HEK293 (cell line): ENCODE measurements around the gene TBC1D20.

Experiments
- CTCF ChIA-PET: fragments of 350-600 bp; formaldehyde crosslinking; extraction: SDS; loops from one replicate; lab custom pipeline; 2021; ENCODE audit warnings: antibody characterized with exemption; lab: Yijun Ruan, JAX
- POLR2A ChIA-PET: fragments of 300-600 bp; formaldehyde crosslinking; extraction: SDS; loops from one replicate; lab custom pipeline; 2020; ENCODE audit warnings: antibody characterized with exemption, inconsistent platforms; lab: Yijun Ruan, JAX
- H3K27ac ChIP-seq: fragments of 200-500 bp; sonication (Bioruptor generic); 2 replicates; pipeline ENCODE4 v1.5.1; 2014; ENCODE audit warnings: low read depth, low read length, control low read depth, inconsistent platforms; ENCODE audit errors: extremely low read depth
- H3K36me3 ChIP-seq, 2 experiments: fragments of 200-500 bp in 1 of 2; sonication (Bioruptor generic) in 1 of 2; 1 replicate in 1 of 2; 2 replicates in 1 of 2; pipeline ENCODE4 v1.5.1; 2014 to 2017; ENCODE audit warnings: inconsistent platforms in 2 of 2, low read length in 2 of 2; ENCODE audit not compliant: control insufficient read depth in 2 of 2, insufficient read depth in 1 of 2
- H3K4me1 ChIP-seq: fragments of 200-500 bp; sonication (Bioruptor generic); 2 replicates; pipeline ENCODE4 v1.5.1; 2014; ENCODE audit warnings: mild to moderate bottlenecking, low read length, inconsistent platforms; ENCODE audit not compliant: control insufficient read depth, insufficient read depth
- H3K4me3 ChIP-seq: 2 replicates; pipeline ENCODE4 v1.5.1; 2011; ENCODE audit warnings: low read depth, mild to moderate bottlenecking, control low read depth, low read length, moderate library complexity
- H3K9me3 ChIP-seq: fragments of 200-500 bp; sonication (Bioruptor generic); 2 replicates; pipeline ENCODE4 v1.5.1; 2014; ENCODE audit warnings: low read depth, low read length, inconsistent platforms; ENCODE audit not compliant: control insufficient read depth, insufficient read depth
- HOXA7 ChIP-seq: sonication (generic); formaldehyde crosslinking; IDR thresholded peaks from 2 replicates; pipeline ENCODE4 v1.8.1; 2022; ENCODE audit warnings: missing genetic modification reagents, borderline replicate concordance
- KLF9 ChIP-seq: fragments of 450-650 bp; formaldehyde crosslinking; IDR thresholded peaks from 2 replicates; pipeline ENCODE4 v1.5.1; 2016; ENCODE audit warnings: missing biosample characterization, missing genetic modification characterization, low read depth
- PRDM10 ChIP-seq: fragments of 450-650 bp; formaldehyde crosslinking; IDR thresholded peaks from 2 replicates; pipeline ENCODE4 v1.5.1; 2016; ENCODE audit warnings: missing biosample characterization, missing genetic modification characterization
- PRDM2 ChIP-seq: fragments of 450-650 bp; formaldehyde crosslinking; IDR thresholded peaks from 2 replicates; pipeline ENCODE4 v1.5.1; 2016; ENCODE audit warnings: missing biosample characterization, missing genetic modification characterization, borderline replicate concordance
- YY2 ChIP-seq: fragments of 450-650 bp; formaldehyde crosslinking; IDR thresholded peaks from 2 replicates; pipeline ENCODE4 v1.5.1; 2016; ENCODE audit warnings: missing biosample characterization, missing genetic modification characterization
- ZBTB17 ChIP-seq: fragments of 450-650 bp; formaldehyde crosslinking; IDR thresholded peaks from 2 replicates; pipeline ENCODE4 v1.5.1; 2016; ENCODE audit warnings: missing biosample characterization, missing genetic modification characterization
- ZBTB48 ChIP-seq: fragments of 450-650 bp; formaldehyde crosslinking; IDR thresholded peaks from 2 replicates; pipeline ENCODE4 v1.5.1; 2016; ENCODE audit warnings: missing biosample characterization, missing genetic modification characterization
- ZFHX2 ChIP-seq: fragments of 450-650 bp; formaldehyde crosslinking; conservative IDR thresholded peaks from 2 replicates; pipeline ENCODE4 v1.5.1; 2016; ENCODE audit warnings: missing biosample characterization, missing genetic modification characterization
- ZNF184 ChIP-seq: fragments of 450-650 bp; IDR thresholded peaks from 2 replicates; pipeline ENCODE4 v1.5.1; 2018; ENCODE audit warnings: missing biosample characterization, mild to moderate bottlenecking, missing genetic modification characterization
- ZNF214 ChIP-seq: fragments of 450-650 bp; formaldehyde crosslinking; IDR thresholded peaks from 2 replicates; pipeline ENCODE4 v1.5.1; 2017; ENCODE audit warnings: missing biosample characterization, mild to moderate bottlenecking, missing genetic modification characterization, borderline replicate concordance
- ZNF394 ChIP-seq: fragments of 450-650 bp; formaldehyde crosslinking; IDR thresholded peaks from 2 replicates; pipeline ENCODE4 v1.5.1; 2016; ENCODE audit warnings: missing biosample characterization, missing genetic modification characterization, mild to moderate bottlenecking, moderate library complexity, borderline replicate concordance
- ZNF549 ChIP-seq: fragments of 450-650 bp; IDR thresholded peaks from 2 replicates; pipeline ENCODE4 v1.5.1; 2018; ENCODE audit warnings: missing biosample characterization, missing genetic modification characterization, mild to moderate bottlenecking, inconsistent platforms, moderate library complexity
- ZNF558 ChIP-seq: fragments of 450-650 bp; formaldehyde crosslinking; IDR thresholded peaks from 2 replicates; pipeline ENCODE4 v1.5.1; 2016; ENCODE audit warnings: missing biosample characterization, missing genetic modification characterization
- ZNF623 ChIP-seq: fragments of 450-650 bp; formaldehyde crosslinking; IDR thresholded peaks from 2 replicates; pipeline ENCODE4 v1.5.1; 2016; ENCODE audit warnings: missing biosample characterization, missing genetic modification characterization
- ZNF692 ChIP-seq: fragments of 450-650 bp; formaldehyde crosslinking; IDR thresholded peaks from 2 replicates; pipeline ENCODE4 v1.5.1; 2016; ENCODE audit warnings: missing biosample characterization, missing genetic modification characterization
- ZNF747 ChIP-seq: fragments of 450-650 bp; formaldehyde crosslinking; IDR thresholded peaks from 2 replicates; pipeline ENCODE4 v1.5.1; 2016; ENCODE audit warnings: missing biosample characterization, missing genetic modification characterization
- TF ChIP-seq, protein P1 (sequence below): fragments of 450-650 bp; IDR thresholded peaks from 2 replicates; pipeline ENCODE4 v1.5.1; 2018; ENCODE audit warnings: missing biosample characterization, mild to moderate bottlenecking, missing genetic modification characterization
- TF ChIP-seq, protein P2 (sequence below): fragments of 450-650 bp; formaldehyde crosslinking; conservative IDR thresholded peaks from 2 replicates; pipeline ENCODE4 v1.5.1; 2016; ENCODE audit warnings: low read depth, missing biosample characterization, missing genetic modification characterization

The TBC1D20 gene

DNA sequence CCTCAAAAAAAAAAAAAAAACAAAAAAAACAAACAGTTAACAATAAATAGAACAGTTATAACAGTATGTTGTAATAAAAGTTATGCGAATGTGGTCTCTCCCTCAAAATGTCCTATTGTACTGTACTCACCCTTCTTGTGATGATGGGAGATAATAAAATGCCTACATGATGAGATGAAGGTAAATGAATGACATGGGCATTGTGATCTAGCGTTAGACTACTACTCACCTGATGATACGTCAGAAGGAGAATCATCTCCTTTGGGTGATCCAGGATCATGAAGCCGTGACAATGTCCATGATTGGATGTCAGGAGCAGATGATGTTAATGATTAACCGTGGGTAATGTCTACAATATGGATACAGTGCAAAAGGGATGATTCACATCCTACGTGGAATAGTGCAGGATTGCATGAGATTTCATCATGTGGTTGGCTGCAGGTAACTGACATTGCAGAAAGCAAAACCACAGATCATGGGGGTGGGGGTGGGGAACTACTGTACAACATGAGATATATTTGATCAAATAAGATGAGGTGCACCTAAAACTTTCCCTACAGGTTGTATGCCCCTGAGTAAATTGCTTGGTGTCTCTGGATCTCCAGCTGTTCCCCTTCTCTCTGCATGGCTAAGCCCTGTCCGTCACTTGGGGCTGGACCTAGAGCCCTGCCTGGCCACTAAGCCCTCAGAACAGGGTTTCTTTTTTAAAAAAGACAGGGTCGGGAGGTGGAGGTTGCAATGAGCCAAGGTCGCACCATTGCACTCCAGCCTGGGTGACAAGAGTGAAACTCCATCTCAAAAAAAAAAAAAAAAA is 60.4 kb downstream of the TBC1D20 start:
- H3K27ac ChIP-seq, result no peak overlapping the region
- POLR2A ChIA-PET, result interaction anchor here (0.6 to 0.7 kb wide), 2 partner anchors 16 to 24 kb away, joined by 3 read pairs; no protein-coding TSS in a partner anchor
- peaks cover 0 to 10% of the 10 kb centered on the region in 2 experiments; a peak in 1 of 3 replicates for H3K36me3 ChIP-seq
- no peaks in the 10 kb centered on the region for H3K9me3 ChIP-seq
- CTCF ChIA-PET, result interaction anchor here (0.7 to 1.7 kb wide), 4 partner anchors 47 to 265 kb away, joined by 3 to 5 read pairs (median 4); no protein-coding TSS in a partner anchor
- no peaks in the 10 kb centered on the region; the same call in none of the 2 replicates for H3K4me1 ChIP-seq
- H3K4me3 ChIP-seq, result no peak overlapping the region
- TF ChIP-seq, protein P1, sequence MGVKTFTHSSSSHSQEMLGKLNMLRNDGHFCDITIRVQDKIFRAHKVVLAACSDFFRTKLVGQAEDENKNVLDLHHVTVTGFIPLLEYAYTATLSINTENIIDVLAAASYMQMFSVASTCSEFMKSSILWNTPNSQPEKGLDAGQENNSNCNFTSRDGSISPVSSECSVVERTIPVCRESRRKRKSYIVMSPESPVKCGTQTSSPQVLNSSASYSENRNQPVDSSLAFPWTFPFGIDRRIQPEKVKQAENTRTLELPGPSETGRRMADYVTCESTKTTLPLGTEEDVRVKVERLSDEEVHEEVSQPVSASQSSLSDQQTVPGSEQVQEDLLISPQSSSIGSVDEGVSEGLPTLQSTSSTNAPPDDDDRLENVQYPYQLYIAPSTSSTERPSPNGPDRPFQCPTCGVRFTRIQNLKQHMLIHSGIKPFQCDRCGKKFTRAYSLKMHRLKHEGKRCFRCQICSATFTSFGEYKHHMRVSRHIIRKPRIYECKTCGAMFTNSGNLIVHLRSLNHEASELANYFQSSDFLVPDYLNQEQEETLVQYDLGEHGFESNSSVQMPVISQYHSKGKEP, result peak; percentile 75
- TF ChIP-seq ZBTB48 (no peak), KLF9 (tag by site-specific recombination) (no peak), ZNF692 (tag by site-specific recombination) (peak; percentile 71), PRDM10 (tag by site-specific recombination) (peak; percentile 60), ZNF747 (tag by site-specific recombination) (no peak), PRDM2 (no peak), ZNF558 (tag by site-specific recombination) (peak; percentile 25; the same call in 1 of the 2 replicates), HOXA7 (CRISPR knock-in tag) (no peak), ZNF184 (tag by site-specific recombination) (no peak), ZNF214 (tag by site-specific recombination) (no peak), ZNF549 (tag by site-specific recombination) (no peak), YY2 (tag by site-specific recombination) (peak; percentile 50), ZBTB17 (peak; percentile 81), ZNF623 (tag by site-specific recombination) (no peak), ZNF394 (tag by site-specific recombination) (no peak), ZFHX2 (tag by site-specific recombination) (0 out of 2 replicates have a peak, but pooled peaks have one; percentile 9)
- TF ChIP-seq, protein P2, sequence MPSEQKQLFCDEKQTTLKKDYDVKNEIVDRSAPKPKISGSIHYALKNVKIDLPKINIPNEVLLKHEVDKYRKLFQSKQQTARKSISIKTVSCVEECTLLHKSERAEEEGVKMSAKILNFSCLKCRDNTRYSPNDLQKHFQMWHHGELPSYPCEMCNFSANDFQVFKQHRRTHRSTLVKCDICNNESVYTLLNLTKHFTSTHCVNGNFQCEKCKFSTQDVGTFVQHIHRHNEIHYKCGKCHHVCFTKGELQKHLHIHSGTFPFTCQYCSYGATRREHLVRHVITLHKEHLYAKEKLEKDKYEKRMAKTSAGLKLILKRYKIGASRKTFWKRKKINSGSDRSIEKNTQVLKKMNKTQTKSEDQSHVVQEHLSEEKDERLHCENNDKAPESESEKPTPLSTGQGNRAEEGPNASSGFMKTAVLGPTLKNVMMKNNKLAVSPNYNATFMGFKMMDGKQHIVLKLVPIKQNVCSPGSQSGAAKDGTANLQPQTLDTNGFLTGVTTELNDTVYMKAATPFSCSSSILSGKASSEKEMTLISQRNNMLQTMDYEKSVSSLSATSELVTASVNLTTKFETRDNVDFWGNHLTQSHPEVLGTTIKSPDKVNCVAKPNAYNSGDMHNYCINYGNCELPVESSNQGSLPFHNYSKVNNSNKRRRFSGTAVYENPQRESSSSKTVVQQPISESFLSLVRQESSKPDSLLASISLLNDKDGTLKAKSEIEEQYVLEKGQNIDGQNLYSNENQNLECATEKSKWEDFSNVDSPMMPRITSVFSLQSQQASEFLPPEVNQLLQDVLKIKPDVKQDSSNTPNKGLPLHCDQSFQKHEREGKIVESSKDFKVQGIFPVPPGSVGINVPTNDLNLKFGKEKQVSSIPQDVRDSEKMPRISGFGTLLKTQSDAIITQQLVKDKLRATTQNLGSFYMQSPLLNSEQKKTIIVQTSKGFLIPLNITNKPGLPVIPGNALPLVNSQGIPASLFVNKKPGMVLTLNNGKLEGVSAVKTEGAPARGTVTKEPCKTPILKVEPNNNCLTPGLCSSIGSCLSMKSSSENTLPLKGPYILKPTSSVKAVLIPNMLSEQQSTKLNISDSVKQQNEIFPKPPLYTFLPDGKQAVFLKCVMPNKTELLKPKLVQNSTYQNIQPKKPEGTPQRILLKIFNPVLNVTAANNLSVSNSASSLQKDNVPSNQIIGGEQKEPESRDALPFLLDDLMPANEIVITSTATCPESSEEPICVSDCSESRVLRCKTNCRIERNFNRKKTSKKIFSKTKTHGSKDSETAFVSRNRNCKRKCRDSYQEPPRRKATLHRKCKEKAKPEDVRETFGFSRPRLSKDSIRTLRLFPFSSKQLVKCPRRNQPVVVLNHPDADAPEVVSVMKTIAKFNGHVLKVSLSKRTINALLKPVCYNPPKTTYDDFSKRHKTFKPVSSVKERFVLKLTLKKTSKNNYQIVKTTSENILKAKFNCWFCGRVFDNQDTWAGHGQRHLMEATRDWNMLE, result peak; percentile 24; the same call in 1 of the 2 replicates
